ENCODE data around the gene VSTM2L.

VSTM2L gene

DNA sequence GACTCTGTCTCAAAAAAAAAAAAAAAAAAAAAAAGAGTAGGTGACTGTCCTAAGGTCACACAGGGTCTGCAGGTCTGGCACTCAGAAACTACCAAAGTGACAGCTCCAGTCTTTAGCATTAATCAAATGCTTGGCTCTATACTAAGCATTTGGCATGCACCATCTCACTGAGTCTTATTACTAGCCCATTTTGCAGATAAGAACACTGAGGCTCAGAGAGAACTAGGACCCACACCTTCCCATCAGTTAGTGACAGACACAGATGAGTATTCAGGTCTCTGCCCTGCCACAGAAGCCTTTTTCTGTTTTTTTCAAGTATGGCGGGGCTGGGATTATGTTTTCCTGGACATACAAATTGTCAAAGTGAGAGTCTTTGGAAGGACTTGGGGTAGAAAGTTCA lies 23.1 kb upstream of the VSTM2L start:
- no peak for DNase-seq

DNA sequence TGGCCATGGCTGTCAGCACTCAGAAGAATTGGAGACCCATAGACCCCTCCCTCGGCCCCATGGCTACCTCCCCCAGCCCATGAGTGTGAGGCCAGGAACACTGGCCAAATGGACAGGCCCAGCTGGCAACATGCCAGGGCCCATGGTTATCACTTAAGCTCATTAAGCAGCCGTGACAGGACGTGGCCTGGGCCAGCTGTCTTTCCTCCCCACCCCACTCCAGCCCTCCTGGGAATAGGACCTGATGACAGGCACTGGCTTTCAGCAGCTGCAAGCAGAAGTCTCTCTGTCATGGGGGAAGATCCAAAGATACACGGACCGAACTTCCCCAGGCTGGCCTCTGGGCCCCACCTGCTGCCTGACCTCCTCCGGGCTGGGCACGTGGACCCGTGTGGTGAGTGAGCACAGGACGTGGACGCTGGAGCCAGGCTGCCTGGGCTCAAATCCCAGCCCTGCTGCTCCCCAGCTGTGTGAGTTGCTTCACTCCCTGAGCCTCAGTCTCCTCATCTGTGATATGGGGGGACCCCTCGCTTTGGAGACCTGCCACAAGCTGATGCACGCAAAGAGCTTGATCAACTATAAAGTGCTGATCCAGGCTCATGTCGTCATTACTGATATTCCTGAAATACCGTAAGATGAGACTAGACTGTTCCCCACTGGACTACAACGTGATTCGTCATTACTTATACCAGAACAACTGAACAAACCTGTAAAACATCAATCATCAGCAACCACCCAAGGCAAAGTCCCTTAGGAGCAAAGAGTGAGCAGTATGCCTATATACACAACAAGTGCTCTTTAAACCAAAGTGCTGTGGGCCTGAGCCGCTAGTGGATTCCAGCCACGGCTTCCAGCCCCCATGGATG lies 22.0 kb upstream of the VSTM2L start:
- DNase-seq = no peak

DNA sequence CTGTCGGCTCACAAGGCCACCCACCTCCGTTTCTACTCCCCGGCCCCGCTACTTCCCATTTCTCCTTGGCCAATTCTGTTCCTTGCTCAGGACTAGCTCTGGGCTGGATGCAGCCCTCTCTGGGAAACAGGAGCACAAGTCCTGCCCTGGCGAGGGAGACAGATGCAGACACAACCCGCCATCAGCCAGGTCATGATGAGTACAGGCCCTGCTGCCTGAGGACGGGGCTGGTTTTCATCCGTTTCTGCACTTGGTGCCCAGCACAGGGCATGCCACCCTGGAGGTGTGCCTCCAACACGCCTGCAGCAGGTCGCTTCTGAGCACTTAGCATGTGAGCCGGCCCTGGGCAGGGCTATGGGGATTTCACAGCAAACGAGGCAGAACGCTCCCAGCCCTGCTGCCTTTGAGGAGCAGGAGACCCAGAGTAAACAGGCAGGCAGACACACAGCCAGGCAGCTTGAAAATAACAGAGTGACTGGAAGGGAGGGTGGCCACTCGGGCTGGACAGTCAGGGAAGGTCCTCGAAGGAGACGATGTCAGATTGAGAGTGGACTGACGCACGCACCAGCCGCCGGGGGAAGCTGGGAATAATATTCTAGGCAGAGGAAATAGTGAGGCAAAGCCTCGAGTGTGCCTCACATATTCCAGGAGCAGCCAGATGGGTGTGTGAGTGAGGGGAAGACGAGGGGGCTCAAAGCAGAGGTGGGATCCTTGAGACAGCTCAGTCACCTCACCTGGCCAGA lies 21.2 kb upstream of the VSTM2L start:
- no peak for DNase-seq

DNA sequence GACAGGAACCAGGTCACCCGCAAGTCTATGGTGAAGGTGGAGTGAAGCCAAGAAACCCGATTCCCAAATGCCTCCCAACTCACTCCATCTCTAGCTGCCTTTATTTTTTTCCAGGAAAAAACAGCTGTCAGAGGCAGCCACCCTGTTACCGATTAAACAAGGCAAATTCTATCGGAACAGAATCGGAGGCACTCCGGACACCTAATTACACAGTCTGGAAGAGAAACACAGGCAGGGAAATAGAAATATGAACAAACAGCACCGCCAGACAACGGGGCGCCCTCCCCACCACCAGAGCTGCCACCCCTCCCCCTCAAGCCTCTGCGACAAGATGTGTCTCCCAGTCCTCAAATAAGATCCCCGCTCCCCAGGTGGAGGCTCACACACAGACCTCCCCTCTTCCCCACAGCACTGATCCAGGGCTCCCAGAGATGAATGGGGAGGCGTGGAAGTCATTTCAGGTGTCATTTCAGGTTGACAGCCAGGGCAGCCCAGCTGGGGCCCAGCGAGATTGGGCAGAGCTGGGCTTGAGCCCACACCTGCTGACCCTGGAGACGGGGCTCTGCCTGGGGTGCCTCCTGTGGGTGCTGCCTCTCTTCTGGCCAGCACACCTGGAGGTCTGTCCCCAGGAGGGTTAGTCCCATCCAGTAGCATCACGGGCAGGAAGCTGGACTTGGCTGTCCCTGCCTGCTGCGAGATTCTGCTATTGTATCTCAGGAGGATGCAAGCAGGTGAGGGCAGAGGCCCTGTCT lies 19.8 kb upstream of the VSTM2L start:
- DNase-seq = no peak

DNA sequence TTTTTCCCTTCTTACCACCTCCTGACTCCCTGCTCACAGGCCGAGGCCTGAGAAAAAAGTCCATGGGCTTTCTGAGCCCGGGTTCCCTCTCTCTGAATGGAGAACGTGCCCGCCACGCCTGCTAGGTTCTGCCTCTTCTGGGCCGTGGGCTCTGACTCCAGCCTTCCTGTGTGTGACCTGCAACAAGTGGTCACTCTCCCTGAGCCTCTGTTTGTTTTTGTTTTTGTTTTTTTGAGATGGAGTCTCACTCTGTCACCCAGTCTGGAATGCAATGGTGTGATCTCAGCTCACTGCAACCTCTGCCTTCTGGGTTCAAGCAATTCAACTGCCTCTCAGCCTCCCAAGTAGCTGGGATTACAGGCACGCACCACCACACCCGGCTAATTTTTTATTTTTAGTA lies 17.9 kb upstream of the VSTM2L start:
- DNase-seq = no peak

DNA sequence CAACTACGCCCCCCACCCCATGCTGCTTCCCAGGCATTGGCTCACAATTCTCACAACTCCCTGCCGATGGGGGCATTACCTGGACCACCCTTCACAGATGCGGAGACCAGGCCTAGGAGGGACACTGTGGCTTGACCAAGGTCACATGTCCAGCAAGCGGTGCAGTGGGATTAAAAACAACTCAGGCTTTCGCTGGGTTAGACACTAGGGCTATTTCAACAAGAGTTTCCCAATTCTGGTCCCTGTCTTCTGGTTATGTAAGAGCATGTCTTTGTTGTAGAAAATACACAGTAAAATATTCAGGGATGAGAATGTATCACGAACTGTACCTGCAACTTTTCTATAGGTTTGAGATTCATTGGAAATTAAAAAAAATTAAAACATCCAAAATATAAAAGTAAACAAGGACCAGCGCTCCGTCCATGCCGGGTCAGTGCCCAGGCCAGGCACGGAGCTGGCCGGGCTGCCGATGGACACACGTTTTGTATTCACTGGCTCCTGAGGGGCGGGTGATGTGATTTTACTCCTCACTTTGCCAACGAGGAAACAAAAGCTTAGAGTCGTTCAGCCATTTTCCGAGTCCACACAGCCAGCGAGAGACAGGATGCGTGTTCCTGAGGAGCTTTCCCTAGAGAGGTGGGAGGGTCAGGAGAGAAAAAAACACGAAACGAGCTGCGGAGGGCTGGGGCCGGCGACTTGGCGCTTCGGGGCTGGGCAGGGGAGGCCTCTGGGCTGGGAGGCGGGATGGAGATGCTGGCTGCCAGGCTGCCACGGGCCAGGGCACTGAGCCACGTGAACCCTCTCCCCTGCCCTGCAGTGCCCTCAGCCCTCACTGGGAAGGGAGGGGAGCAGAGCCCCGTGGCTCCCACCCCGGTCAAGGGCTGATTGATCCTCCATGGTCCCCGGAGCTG lies 17.1 kb upstream of the VSTM2L start:
- no peak for DNase-seq

DNA sequence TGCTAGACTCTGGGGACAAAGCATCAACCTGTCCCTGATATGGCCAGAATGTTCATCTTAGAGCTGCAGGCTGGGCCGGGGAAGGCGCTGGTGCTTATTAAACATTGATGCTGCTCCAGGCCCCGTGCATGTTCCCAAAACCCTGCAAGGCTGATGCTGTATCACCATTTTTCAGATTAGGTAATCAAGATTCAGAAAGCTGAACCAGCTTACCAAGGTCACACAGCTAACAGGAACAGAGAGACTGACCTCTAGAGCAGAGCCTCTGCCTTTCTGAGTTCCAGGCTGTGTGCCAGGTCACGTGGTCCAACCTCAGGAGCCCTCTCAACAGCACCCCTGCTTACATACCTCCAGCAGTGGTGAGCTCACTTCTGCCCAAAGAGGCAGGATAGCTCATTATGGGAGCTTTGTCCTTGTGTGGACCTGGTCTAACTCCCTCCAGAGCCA lies 16.1 kb upstream of the VSTM2L start:
- DNase-seq = no peak

DNA sequence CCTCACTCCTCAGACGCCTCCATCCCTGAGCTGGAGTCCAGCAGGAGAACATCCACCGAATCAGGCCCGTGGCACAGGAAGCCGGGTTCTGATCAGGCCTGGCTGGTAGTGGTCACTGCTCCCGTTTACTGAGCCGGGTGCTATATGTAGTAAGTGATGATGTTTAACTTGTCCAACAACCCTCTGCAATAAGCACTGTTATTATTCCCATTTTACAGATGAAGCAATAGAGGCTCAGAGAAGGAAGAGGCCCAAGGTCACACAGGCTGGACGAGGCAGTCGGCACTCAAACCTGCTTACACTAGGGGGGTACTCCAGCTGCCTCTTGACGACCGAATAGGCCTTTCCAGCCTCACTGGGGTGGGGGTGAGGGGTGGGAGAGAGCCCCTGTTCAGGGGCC lies 14.3 kb upstream of the VSTM2L start:
- DNase-seq = no peak

DNA sequence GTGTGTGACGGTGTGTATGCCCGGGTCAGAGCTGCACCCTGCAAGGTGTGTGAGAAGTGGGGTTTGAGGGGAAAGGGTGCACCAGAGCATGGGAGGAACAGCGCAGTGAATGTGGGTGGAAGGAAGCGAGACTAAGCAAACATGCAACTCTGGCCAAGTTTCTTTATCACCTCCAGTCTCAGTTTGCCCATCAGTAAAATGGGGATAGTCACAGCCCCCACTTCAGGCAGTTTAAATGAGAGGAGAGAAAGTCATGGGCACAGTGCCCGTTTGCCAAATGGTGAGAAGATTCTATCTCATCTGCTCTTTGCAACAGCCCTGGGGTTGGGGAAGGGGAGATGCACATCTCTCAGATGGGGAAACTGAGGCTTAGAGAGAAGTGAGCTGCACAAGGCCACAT lies 12.8 kb upstream of the VSTM2L start:
- no peak for DNase-seq

DNA sequence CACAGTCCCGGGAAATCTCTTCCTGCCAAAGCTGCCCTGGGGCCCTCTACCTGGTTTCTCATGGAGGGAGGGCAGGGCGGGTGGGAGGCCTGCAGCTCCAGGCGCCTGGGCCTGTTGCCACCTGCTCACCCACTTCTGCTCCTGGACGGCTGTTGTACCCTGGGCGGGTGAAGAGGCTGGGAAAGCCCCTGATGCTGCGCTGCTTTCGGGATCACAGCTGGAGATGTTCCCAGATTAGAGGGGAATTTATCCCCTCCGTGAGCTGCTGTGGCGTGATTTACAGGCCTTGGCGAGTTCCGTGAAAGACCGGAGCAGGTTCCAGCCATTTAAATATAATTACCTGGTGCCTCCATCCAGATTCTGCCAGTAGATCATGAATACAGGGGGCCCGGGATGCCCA lies 12.3 kb upstream of the VSTM2L start:
- no peak for DNase-seq

DNA sequence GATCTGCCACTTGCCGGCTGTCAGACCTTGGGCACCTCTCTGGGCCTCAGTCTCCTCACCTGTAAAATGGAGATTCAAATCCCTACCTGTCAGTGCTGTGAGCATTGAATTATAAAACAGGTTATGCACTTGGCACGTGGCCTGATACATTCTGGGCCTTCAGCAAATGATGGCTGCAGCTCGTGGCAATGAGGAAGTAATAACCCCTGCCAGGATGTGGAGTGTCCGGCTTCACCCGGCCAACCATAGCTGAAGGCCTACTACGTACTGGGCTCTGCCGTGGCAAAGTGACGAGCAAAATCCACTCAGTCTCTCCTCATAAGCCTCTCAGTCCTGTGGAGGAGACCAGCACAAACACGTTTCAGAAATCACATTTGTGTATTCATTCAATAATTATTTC lies 10.9 kb upstream of the VSTM2L start:
- no peak for DNase-seq

DNA sequence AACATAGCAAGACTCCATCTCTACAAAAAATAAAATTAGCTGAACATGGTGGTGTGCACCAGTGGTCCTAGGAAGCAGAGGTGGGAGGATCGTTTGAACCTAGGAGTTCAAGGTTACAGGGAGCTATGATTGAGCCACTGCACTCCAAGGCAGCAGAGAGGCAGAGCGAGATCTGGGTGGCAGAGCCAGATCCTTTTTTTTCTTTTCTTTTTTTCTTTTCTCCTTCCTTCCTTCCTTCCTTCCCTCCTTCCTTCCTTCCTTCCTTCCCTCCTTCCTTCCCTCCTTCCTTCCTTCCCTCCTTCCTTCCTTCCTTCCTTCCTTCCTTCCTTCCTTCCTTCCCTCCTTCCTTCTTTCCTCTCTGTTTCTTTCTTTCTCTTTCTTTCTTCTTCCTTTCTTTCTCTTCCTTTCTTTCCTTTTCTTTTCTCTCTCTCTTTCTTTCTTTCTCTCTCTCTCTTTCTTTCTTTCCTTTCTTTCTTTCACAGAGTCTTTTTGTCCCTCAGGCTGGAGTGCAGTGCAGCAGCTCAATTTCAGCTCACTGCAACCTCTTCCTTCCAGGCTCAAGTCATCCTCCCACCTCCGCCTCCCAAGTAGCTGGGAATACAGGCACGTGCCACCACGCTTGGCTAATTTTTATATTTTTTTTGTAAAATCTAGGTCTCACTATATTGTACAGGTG lies 9.2 kb upstream of the VSTM2L start:
- DNase-seq = no peak

DNA sequence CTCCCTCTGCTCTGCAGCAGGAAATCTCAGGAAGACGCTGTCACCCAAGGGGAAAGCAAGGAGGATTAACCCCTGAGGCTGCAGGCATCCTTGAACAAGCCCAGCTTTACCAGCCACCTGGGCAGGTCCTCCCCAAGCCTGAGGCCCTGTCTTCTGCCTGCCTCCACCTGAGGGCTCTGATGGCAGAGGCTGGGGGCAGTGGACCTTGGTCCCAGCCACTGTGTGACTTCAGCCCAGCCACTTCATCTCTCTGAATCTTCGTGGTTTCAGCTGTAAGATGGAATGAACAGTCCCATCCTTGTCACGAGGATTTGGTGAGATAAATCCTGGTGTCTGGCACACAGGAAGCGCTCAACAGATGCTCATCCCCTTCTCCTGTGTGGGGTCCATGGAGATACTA lies 8.5 kb upstream of the VSTM2L start:
- no peak for DNase-seq

DNA sequence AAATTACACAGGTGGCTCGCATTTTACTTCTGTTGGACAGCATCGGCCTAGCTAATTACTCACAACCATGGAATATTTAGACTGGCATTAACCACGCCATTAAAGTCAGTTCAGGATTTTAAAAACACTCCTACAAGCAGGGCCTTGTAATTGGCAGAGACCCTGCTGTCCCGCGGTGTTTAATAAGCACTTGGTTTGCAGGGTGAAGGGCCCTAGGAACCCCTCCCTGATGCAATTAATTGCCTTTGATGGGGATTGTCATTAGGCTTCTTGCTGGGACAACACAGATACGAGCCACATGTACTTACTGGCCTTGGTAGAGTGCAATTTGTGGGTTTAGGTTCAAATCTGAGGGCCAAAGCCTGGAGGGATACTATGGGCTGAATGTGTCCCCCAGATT lies 7.8 kb upstream of the VSTM2L start:
- DNase-seq = no peak

DNA sequence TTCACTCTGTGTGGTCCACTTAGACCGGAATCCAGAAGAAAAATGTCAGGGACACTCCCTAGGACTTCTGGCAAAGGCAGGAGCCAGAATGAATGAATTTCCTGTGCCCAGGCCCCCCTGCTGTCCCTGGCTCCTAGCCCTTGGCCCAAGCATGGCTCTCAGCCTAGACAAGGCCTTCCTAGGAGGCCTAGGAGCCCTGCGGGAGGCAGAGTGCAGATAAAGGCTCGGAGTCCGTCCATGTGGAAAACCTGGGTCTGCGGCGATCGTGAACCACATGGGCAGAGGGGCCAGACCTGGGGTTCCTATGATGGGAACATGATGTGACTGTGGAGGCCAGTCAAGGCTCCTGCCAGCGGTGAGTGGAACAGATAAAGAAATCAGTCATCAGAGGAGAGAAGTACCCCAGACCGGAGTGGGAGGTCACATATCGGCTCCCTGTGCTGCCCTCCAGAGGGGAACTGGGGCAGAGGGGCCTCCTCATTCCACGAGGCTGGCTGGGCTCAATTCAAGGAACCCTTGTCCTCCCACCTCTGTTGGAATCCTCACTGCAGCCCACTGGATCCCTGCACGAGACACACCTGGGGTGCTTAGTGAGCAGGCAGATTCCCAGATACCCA lies 5.9 kb upstream of the VSTM2L start:
- DNase-seq = no peak

DNA sequence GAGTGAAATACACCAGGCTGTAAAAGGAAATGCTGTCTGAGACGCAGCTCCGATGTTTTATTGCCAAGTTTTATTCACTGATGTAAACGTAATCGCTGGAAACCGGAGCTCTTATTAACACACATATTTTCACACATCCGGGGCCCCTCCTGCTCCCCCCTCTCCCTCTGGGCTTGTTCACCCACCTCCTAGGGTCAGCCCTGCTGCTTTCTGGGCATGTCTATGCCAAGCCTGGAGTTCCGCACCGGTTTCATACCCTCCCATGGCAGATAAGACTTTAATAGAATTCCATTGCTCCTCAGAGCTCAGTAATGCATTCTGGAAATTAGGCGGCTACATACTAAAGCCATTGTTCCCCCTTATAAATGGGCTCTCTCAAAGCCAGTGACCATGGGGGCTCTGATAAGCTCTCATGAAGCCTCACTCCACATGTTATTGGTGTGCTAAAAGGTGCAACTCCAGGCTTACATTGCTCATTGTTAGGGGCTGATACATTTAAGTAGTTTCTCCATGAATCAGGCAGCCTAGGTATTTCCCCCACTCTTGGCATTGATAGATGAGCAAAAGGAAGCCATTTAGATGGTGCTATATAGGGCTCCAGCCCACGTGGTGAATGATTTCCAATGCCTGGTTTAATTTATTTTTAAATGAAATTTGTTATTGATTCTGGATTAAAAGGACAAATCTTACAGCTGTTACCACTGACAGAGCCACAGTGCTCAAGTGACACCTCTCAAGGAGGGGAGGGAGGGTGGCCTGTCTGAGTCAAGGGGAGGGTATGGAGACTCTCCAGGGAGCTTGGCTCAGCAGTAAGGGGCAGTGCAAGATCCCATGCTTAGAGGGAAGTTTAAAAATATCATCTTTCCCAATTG lies 4.5 kb upstream of the VSTM2L start:
- no peak for DNase-seq

DNA sequence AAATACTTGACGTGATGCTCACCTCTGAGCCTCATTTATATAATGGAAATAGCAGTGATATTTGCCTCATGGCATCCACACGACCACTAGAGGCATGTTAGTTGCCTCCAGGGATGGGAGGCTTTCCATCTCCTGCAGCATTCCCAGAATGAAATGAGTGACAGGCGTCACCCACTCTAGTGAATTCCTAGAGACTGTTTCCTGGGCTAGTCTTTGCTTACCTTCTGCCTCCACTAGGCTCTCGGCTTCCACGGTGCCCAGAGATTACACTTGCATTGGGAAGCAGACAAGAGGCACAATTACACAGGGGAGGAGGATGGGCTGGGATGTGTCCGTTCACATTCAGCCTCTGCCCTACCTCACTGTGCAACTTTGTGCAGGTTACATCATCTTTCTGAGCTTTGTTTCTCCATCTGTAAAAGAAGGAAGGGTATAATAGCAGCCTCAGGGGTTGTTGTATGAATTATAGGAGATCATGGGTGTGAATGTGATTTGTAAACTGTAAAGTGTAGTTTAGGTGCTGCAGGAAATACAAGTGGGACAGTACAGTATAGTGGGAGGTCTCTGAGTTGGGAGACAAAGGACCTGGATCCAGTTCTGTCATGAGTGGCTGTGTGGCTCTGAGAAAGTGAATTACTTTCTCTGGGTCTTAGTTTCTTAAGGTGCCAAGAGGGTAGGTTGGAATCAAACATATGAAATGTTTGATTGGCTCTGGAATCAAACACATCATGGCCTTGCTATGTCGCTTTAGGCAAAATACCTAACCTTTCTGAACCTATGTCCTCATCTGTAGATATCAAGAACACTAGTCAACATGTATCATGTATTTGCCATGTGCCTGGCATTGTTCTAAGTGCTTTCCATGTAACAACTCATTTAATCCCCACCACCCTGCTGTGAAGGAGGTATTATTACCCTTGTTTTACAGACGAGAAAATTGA lies 3.6 kb upstream of the VSTM2L start:
- DNase-seq = no peak

DNA sequence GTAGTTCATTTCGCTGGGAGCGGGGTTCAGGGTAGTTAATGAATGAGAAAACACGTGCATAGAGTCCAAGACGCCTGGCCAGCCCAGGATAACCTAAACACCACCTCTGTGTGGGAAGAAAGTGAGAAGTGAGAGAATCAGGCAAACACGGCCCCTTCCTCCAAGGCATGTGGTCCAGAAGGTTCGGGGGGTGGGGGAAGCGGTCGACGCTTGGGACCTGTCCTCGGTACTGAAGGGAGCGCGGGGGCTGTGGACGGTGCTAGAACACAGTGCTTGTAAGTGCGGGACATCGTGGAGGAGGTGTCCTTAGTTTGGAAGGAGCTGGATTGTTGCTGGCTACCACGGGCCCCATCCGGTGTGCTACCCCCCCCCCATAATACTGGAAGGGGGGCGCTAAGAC lies 1.7 kb upstream of the VSTM2L start:
- DNase-seq = no peak

Measured in activated gamma-delta T cell treated with Interleukin-2 at 50 U/mL for 16 hours (primary cell).